Mucosa of gallbladder (tissue), 1 donor: Measurements from ENCODE around the gene INO80B. TPM values are rescaled to one million over a fixed set of nuclear protein-coding genes. Genes with fewer than 3 reads are reported as not detected.
"Not testable (repeated sequence)": the region's sequence is repeated elsewhere in the genome, so short reads cannot be mapped to it uniquely, and the experiment has no call there.

Source experiments
- DNase-seq: peaks from one replicate; pipeline ENCODE4 v3.0.0-alpha.2; 2020; ENCODE audit warnings: low spot score
- total RNA-seq: library from RNA; stranded (reverse); gene quantifications from one replicate; pipeline ENCODE4 v1.2.1, GENCODE V29; 2021
- donor health status: DM: no; HTN: no; CAD: no.

INO80B gene
- total RNA-seq, 1 donor from 2014 or later, result 51.8 TPM

DNA sequence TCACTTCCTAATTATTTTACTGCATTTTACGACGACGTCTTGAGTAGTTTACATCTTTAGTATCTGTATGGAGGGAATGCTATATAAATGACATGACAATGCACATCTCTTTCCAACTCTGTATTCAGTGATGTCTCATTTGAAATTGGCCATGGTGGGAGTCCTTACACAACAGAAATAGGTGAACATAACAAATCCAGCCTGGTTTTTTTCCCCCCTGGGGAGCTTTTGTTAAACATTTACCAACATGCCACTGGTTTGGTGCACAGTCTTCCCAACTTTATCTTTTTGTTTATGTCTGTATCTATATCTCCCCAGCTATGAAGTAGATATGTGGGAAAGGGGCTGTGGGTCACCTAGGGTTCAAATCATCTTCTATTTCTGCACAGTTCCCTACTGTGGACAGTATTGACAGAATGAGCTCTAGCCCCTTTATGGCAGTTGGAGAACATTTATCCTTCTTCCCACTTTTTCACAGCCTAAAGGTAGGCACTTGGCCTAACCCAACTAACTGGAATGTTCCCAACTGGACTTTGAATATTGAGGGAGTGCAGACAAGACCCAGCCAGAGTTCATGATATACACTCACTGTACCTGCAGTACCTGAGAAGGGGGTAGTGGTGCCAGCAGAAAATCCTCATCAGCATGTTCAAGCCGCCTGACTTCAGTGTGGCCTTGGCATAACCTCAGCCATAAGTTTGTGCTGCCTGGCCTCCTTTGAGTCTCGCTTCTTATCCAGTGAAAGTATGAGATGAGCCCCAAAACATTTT is 7.5 kb upstream of the INO80B start:
- DNase-seq, result peak; percentile 63

- no peak for DNase-seq
Observed at GRCh38 chr2:74448771-74449170, 6.1 kb upstream of the INO80B start.

DNA sequence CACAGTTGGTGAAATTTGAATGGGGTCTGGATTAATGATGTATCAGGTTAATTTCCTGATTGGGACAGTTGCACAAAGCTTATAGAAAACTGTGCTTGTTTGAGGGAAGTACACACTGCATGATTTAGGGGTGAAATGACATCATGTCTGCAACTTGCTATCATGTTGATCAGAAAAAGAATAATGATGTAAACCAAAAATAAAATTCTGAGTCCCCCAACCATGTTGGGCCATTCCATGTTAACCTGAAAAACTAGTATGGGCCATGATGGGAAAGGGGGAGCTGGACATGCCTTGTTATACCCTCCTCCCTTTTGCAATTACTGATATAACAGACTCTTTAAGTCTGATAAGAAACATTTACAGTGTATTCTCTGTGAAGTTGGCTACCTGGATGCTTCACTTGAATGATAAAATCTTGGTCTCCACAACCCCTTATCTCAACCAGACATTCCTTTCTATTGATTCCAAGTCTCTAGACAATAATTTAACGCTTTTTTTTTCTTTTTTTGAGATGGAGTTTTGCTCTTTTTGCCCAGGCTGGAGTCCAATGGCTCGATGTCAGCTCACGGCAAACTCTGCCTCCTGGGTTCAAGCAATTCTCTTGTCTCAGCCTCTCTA is 4.2 kb upstream of the INO80B start:
- DNase-seq, result no peak

- DNase-seq, result no peak
Observed at GRCh38 chr2:74457129-74457548, 2.3 kb downstream of the INO80B start.

DNA sequence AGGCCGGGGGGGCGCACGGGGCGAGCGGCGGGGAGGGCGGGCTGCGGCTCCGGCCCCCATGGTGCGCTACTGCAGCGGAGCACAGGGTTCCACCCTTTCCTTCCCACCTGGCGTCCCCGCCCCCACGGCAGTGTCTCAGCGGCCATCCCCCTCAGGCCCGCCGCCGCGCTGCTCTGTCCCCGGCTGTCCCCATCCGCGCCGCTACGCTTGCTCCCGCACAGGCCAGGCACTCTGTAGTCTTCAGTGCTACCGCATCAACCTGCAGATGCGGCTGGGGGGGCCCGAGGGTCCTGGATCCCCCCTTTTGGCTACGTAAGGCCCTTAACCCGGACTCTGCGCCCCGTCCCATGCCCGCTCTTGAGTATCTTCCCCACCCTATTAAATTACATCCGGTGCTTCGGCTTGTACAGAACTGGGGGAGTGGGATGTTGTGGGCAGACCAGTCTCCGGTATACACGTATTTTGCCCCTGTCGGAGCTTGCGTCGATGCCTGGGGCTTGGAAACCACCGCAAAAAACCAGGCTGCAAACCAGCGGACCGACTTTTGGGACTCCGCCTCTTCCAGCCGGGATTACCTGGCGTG is 2.8 kb downstream of the INO80B start:
- DNase-seq, result peak; percentile 63

DNA sequence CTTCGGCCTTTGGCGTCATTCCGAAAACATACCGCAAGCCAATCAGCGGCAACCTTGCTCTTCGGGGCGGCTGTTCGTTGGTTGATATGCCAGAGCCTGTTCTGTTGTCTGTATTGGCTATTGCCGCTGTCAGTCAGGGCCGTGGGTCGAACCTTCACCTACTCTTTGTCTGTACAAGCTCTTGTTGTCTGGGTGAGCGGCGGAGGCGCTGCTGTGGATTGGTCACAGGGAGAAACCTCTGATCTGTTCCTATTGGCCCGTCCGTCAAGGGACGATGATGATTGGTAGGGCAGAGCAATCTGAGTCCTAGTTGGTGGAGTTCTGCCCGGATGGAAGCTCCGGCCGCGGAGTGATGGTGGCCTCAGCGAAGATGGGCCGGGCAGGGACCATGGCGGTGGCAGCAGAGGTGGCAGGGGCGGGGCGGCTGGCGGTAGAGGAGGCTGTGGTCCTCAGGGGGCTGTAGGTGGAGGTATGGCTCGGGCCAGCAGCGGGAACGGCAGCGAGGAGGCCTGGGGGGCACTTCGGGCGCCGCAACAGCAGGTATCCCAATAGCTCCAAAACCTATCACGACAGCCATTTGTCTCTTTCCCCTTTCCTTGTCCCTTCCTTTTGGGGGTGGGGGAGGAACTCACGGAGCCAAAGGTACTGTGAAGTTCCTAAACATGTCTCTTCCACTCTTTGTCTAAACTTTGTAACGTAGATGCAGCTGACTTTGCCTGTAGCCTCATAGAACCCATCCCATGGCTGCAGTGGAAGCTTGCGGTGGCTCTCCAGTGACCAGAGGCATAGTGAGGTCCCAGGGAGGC is 3.4 kb downstream of the INO80B start, which contains the start of gene WBP1:
WBP1 (plus strand) TSS at position 307 of the 806 bp plus-strand sequence; CDS start at position 472, 165 bp downstream.
- peak; percentile 100 for DNase-seq

GRCh38 chr2:74458938-74459363 is 4.1 kb downstream of the INO80B start:
- no peak for DNase-seq

- DNase-seq, result not testable (repeated sequence)
Observed at GRCh38 chr2:74459503-74460118, 4.7 kb downstream of the INO80B start.

GRCh38 chr2:74460187-74460586 is 5.3 kb downstream of the INO80B start:
- not testable (repeated sequence) for DNase-seq

DNA sequence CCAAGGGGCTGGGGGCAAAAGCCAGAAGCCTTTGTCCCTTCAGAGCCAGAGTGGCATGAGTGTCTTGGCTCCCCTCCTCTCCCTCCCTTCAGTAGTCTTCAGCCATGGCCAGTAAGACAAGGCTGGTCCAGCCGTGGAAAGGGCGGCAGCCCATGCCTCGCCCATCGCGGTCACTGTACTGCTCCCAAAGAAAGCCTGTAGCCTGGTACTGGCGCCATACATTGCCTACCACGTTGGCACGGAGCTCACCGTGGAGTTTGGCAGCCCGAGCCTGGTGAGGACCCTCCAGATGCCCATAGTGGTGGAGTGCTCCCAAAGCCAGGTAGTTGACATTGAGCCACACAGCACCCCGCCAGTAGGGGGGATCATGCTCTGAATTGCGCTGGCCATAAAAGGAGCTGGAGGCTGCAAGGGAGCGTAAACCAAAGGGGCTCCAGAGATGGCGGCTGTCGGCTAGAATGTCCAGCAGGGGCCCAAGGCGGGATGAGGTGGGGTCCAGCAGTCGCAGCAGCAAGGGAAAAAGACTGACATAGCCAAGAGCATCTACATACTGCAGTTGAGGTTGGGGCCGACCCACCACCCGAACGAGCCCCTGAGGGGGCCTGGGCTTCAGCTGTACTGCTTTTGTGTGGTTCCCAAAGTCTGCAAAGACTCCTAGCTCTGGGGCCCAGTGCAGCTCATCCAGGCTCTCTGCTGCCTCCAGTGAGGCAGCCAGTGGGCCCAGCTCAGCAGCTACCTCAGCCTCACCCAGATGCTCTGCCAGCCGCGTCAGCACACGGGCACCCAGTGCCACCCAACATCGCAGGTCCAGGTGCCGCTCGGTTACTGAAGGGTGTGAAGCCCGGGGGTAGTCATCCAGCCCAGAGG is 6.5 kb downstream of the INO80B start:
- no peak for DNase-seq

DNA sequence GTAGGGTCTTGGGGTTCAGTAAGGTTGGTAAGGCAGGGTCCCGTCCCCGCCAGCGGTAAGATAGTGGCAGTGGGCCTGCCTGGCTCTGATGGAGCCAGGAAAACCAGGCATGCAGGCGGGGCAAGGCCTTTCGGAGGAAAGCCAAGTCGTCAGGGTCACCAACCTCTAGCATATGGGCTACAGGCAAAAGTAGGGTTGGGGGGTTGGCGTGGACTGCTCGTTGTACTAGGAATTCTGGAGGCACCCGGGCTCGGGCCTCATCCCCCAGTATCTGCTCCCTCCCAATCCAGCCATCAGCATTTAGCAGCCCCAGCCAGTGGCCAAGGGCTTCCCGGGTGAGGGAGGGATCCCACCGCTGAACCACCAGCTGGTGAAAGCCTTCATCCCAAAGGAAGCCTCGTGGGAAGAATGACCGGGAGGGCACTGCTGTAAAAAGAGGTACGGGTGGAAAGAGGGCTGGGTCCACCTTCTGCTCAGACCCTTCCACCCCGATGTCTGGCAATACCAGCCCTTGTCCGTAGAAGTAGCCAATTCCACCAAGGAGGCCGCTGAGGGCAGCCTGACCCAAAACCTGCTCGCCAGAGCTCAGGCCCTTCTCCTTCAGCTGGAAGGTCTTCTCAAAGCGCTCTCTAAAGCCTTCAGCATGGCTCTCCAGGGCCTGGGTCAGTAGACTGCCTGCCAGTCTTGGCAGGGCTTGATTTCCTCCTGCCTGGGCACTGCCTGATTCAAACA is 7.3 kb downstream of the INO80B start:
- DNase-seq, result no peak

DNA sequence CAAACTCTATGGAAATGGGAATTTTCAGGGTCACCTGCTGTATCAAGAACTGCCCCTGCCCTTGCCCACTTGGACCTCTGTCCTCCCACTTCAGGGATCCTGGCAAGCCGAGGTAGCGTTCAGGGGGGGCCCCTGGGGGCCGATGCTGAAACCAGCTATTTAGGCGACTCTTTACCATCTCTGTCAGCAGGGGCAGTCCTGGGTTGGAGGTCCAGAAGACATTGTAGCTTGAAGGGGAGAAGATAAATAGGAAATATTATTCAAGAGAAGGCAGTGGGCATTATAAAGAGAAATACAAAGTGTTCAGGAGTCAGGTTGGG is 7.9 kb downstream of the INO80B start:
- no peak for DNase-seq

DNA sequence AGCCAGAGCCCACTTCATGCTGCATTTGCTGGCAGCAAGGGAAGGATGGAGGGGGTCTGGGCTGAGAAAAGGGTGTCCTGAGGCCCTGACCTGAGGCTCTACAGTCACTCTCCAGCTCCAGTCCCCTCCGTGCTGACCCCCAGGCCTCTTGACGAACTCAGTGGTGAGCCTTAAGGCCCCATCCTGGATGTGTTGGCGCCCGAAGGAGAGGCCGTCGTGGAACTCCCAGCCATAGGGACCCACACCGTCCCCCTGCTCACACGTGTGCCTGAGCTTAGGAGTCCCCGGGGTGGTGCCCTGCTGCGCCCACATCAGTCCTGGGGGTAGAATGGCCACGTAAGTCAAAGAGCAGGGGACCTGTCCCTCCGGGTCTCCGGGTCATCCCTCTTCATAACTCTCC is 9.5 kb downstream of the INO80B start:
- DNase-seq, result no peak

GRCh38 chr2:74470742-74471141 is 15.9 kb downstream of the INO80B start:
- DNase-seq, result not testable (repeated sequence)

GRCh38 chr2:74471332-74472065 is 16.6 kb downstream of the INO80B start:
- DNase-seq, result no peak

DNA sequence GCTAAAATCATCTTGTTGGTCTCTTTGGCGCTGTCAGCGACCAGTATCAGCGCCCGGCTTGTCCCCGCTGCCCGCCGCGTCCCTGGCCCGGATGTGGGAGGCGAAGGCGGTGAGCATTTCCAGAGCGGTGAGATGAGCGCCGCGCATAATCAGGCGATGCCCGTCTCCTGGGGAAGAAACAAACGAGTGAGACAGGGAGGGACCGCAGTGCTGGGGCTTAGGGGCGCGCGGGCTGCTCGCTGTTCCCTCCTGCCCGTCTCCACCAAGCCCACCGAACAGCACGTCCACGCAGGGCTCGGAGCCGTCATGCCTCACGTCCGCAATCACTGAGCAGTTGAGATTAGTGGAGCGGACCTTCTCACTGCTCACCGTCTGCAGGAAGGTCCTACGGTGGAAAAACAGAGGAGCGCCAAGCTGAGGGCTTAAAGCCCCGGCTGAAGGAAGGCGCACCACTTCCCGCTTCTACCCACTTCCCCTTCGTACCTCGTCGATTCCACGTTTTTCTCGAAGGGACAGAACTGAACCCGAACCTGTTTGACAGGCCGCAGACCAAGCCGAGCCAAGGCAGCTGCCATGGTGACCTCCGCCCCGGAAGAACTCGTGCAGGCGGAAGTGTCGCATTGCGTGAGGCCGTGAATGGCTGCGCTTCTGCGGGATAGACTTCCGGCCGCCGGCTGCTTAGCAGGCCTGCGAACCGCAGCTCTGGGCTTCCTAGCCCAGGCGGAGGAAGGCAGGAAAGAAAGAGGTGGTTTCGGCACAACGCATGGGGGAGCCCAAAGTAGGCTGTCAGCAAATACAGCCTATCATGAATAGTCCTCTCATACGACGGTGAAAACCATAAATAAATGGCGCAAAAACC is 17.4 kb downstream of the INO80B start, which contains the start of gene MRPL53:
MRPL53 (minus strand) TSS at position 595 of the 859 bp plus-strand sequence; CDS start at position 575, 20 bp downstream.
- DNase-seq, result peak; percentile 95

DNA sequence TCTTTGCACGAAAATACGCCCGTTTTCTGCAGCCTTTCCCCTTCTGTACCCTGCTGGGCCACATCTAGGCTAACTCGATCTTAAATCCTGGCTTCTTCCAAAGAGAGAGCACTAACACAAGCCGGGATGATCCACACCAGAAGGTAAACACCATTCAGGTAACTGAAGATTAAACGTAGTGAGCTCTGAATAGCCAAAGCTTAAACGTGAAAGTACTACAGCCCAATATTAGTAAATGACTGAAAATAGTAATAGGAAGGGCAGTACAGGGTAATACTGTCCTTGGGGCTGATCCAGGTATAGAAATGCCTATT is 18.0 kb downstream of the INO80B start:
- DNase-seq, result no peak

DNA sequence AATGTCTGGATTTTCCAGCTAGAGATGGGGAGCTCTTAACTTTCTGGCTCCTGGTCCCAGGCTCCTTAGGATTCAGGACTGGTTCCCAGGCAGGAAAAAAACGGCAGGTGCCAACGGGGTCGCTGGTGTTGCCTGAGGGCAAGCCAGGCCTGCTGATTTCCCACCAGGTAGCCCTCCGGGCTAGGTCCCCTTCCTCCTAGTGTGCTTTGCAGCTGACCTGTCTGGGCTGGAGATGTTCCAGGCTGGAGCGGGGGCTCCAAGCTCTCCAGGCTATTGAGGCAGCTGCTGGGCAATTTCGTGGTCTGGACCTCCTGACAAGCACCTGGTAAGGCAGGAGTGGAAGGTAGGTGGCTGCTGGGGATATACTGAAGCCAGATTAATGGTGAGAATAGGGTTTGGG is 19.6 kb downstream of the INO80B start:
- no peak for DNase-seq
